ENCODE data around the gene PHF13. TPM values are rescaled to one million over a fixed set of nuclear protein-coding genes. Genes with fewer than 3 reads are reported as not detected.
"Not testable (repeated sequence)": the region's sequence is repeated elsewhere in the genome, so short reads cannot be mapped to it uniquely, and the experiment has no call there.

PHF13 gene
- total and polyA plus RNA-seq, 2 donors (not counting 1 experiment from before 2014, with no cell fraction given), result 12.1 to 13.7 TPM

DNA sequence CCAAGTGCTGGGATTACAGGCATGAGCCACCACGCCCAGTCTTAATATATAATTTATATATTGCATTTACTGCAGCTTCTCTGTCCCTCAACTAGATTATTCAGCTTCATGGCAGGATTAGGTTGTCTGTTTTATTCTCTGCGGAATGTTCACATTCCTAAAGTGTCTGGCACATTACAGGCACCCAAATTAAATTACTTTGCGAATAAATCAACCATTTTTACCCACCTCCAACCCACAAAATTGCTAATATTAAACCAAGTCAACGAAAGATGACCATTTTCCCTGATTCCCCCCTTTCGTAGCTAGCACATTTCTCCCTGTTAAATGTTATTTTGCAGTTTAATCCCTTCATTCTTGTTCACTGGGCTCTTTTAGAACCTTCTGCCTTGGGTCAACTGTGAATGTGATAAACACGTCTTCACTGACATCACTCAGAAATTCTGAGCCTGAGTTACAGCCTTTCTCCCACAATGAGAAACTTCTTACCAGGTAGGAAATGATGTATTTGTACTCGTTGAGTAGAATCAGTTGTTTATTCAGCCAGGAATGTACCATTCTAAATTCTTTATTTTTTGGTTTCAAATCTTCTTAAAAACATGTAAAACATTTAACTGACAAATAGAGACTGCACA, 47.0 kb downstream of the PHF13 start:
- TF ChIP-seq, protein P1, sequence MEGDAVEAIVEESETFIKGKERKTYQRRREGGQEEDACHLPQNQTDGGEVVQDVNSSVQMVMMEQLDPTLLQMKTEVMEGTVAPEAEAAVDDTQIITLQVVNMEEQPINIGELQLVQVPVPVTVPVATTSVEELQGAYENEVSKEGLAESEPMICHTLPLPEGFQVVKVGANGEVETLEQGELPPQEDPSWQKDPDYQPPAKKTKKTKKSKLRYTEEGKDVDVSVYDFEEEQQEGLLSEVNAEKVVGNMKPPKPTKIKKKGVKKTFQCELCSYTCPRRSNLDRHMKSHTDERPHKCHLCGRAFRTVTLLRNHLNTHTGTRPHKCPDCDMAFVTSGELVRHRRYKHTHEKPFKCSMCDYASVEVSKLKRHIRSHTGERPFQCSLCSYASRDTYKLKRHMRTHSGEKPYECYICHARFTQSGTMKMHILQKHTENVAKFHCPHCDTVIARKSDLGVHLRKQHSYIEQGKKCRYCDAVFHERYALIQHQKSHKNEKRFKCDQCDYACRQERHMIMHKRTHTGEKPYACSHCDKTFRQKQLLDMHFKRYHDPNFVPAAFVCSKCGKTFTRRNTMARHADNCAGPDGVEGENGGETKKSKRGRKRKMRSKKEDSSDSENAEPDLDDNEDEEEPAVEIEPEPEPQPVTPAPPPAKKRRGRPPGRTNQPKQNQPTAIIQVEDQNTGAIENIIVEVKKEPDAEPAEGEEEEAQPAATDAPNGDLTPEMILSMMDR (conservative IDR thresholded peaks at IDR 0.05 in 1 of 2, IDR thresholded peaks at IDR 0.05 in 1 of 2; ENCODE audit: low read depth in 1 of 2, low read length in 2 of 2), result no peak
- no peak for TF ChIP-seq EZH2 (IDR thresholded peaks at IDR 0.05; ENCODE audit: low read length, missing control alignments)
- Histone ChIP-seq H3K27me3 (ENCODE audit: control insufficient read depth, insufficient read depth, low read length) (no peaks in the 10 kb centered on the region), H3K27ac (ENCODE audit: insufficient read depth, low read length) (no peak overlapping the region)

DNA sequence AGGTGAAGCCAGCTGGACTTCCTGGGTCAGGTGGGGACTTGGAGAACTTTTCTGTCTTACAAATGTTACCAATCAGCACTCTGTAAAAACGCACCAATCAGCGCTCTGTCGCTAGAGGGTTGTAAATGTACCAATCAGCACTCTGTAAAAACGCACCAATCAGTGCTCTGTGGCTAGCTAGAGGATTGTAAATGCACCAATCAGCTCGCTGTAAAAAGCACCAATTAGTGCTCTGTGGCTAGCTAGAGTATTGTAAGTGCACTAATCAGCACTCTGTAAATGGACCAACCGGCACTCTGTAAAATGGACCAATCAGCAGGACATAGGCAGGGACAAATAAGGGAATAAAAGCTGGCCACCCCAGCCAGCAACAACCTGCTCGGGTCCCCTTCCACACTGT, 48.9 kb downstream of the PHF13 start:
- H3K36me3 ChIP-seq (ENCODE audit: control insufficient read depth, insufficient read depth, low read length); H3K4me3 ChIP-seq (replicated peaks in 1 of 4; ENCODE audit: control extremely low read depth in 1 of 4, insufficient read depth in 1 of 4, low read depth in 3 of 4, low read length in 4 of 4); H3K9ac ChIP-seq (ENCODE audit: insufficient read depth, low read length); DNase-seq (ENCODE audit: low read depth in 2 of 2); H3K4me2 ChIP-seq (ENCODE audit: extremely low read depth, insufficient read depth, low read length); H3K79me2 ChIP-seq (ENCODE audit: control insufficient read depth, insufficient read depth, low read length); H3K27me3 ChIP-seq (ENCODE audit: control insufficient read depth, insufficient read depth, low read length); H3K27ac ChIP-seq (ENCODE audit: insufficient read depth, low read length); H2AFZ ChIP-seq (ENCODE audit: low read length); H4K20me1 ChIP-seq (ENCODE audit: control insufficient read depth, extremely low read depth, insufficient read depth, low read length); H3K4me1 ChIP-seq (ENCODE audit: control insufficient read depth, extremely low read depth, insufficient read depth, low read length); H3K9me3 ChIP-seq (ENCODE audit: control insufficient read depth, insufficient read depth, low read depth, low read length): not testable (repeated sequence)

More for the DNA sequence above, 47.0 kb downstream of the PHF13 start:
- no peaks in the 10 kb centered on the region for H3K4me1 ChIP-seq (ENCODE audit: control insufficient read depth, extremely low read depth, insufficient read depth, low read length)
- H3K79me2 ChIP-seq (ENCODE audit: control insufficient read depth, insufficient read depth, low read length), result no peaks in the 10 kb centered on the region
- H3K9ac ChIP-seq (ENCODE audit: insufficient read depth, low read length), result no peak overlapping the region
- H3K4me3 ChIP-seq (replicated peaks in 1 of 4; ENCODE audit: control extremely low read depth in 1 of 4, insufficient read depth in 1 of 4, low read depth in 3 of 4, low read length in 4 of 4), result no peak overlapping the region
- H3K9me3 ChIP-seq (ENCODE audit: control insufficient read depth, insufficient read depth, low read depth, low read length), result no peaks in the 10 kb centered on the region
- DNase-seq (ENCODE audit: low read depth in 2 of 2), result no peak
- H4K20me1 ChIP-seq (ENCODE audit: control insufficient read depth, extremely low read depth, insufficient read depth, low read length), result no peaks in the 10 kb centered on the region
- no peaks in the 10 kb centered on the region for H3K36me3 ChIP-seq (ENCODE audit: control insufficient read depth, insufficient read depth, low read length)
- no peak overlapping the region for H2AFZ ChIP-seq (ENCODE audit: low read length)
- no peak overlapping the region for H3K4me2 ChIP-seq (ENCODE audit: extremely low read depth, insufficient read depth, low read length)

DNA sequence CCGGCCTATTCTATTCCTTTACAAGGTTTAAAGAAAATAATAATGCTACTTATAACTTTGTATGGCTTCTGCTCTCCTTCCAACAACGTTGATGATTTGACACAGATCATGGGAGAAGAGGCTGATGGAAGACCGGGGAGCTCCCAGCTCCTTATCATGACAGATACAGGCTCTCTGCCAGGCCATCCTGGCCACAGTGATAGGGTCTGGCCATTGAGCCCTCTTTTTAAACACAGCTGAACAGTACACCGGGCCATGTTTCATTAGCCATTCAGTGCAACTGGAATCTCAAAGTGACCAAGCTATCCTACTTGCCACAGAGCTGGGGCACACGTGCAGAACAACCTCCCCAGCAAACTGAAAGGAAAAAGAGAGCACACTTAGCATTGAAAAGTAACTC, 53.2 kb downstream of the PHF13 start:
- Histone ChIP-seq H3K36me3 (ENCODE audit: control insufficient read depth, insufficient read depth, low read length) (peaks cover 6% of the 10 kb centered on the region), H3K4me1 (ENCODE audit: control insufficient read depth, extremely low read depth, insufficient read depth, low read length) (no peaks in the 10 kb centered on the region), H3K4me3 (replicated peaks in 1 of 4; ENCODE audit: control extremely low read depth in 1 of 4, insufficient read depth in 1 of 4, low read depth in 3 of 4, low read length in 4 of 4) (no peak overlapping the region), H4K20me1 (ENCODE audit: control insufficient read depth, extremely low read depth, insufficient read depth, low read length) (no peaks in the 10 kb centered on the region), H3K79me2 (ENCODE audit: control insufficient read depth, insufficient read depth, low read length) (no peaks in the 10 kb centered on the region), H3K9ac (ENCODE audit: insufficient read depth, low read length) (no peak overlapping the region), H3K9me3 (ENCODE audit: control insufficient read depth, insufficient read depth, low read depth, low read length) (no peaks in the 10 kb centered on the region), H3K4me2 (ENCODE audit: extremely low read depth, insufficient read depth, low read length) (no peak overlapping the region), H3K27ac (ENCODE audit: insufficient read depth, low read length) (no peak overlapping the region), H3K27me3 (ENCODE audit: control insufficient read depth, insufficient read depth, low read length) (no peaks in the 10 kb centered on the region), H2AFZ (ENCODE audit: low read length) (no peak overlapping the region)
- no peak for TF ChIP-seq EZH2 (IDR thresholded peaks at IDR 0.05; ENCODE audit: low read length, missing control alignments)
- TF ChIP-seq, protein P1 (conservative IDR thresholded peaks at IDR 0.05 in 1 of 2, IDR thresholded peaks at IDR 0.05 in 1 of 2; ENCODE audit: low read depth in 1 of 2, low read length in 2 of 2), result no peak
- no peak for DNase-seq (ENCODE audit: low read depth in 2 of 2)

Data from fibroblast of lung (primary cell).